Keratinocyte (primary cell): ENCODE data around the gene ETV4. TPM values are rescaled to one million over a fixed set of nuclear protein-coding genes. Genes with fewer than 3 reads are reported as not detected.

ENCODE experiments used
- DNase-seq: peaks from one replicate; pipeline ENCODE4 v3.0.0-alpha.2; 2011; ENCODE audit warnings: low read depth, missing footprints, low spot score
- FAIRE-seq: peaks from 2 replicates; lab custom pipeline; 2011; peaks lifted over from hg19 to GRCh38; lab: Jason Lieb, UNC
- H2AFZ ChIP-seq: 2 replicates; pipeline ENCODE4 v1.6.0; 2012; ENCODE audit warnings: low read length, control low read depth, inconsistent platforms; ENCODE audit not compliant: control insufficient read depth
- H3K27ac ChIP-seq: 2 replicates; pipeline ENCODE4 v1.5.1; 2011; ENCODE audit warnings: low read length; ENCODE audit not compliant: control insufficient read depth, insufficient read depth
- H3K27me3 ChIP-seq: 3 replicates; pipeline ENCODE4 v1.6.0; 2011; ENCODE audit warnings: low read length; ENCODE audit not compliant: control insufficient read depth, insufficient read depth; ENCODE audit errors: extremely low read depth
- H3K36me3 ChIP-seq, 2 experiments: 2 replicates in 1 of 2; 3 replicates in 1 of 2; pipeline ENCODE4 v1.5.1; 2011; ENCODE audit warnings: low read length in 2 of 2, mild to moderate bottlenecking in 1 of 2; ENCODE audit not compliant: control insufficient read depth in 2 of 2, insufficient read depth in 2 of 2; ENCODE audit errors: extremely low read depth in 1 of 2
- H3K4me1 ChIP-seq: 3 replicates; pipeline ENCODE4 v1.5.1; 2011; ENCODE audit warnings: low read length; ENCODE audit not compliant: control insufficient read depth, insufficient read depth; ENCODE audit errors: extremely low read depth
- H3K4me2 ChIP-seq: 3 replicates; pipeline ENCODE4 v1.6.0; 2011; ENCODE audit warnings: low read depth, low read length; ENCODE audit not compliant: control insufficient read depth, insufficient read depth; ENCODE audit errors: extremely low read depth
- H3K4me3 ChIP-seq, 3 experiments: fragments of 200-600 bp in 1 of 3; sonication (generic) in 1 of 3; 2 replicates in 2 of 3; 3 replicates in 1 of 3; pipeline ENCODE4 v1.5.1; 2011 to 2016; ENCODE audit warnings: low read length in 3 of 3, mild to moderate bottlenecking in 3 of 3, control low read depth in 2 of 3, inconsistent platforms in 1 of 3, low read depth in 1 of 3, mixed read lengths in 1 of 3, mixed run types in 1 of 3, moderate library complexity in 1 of 3; ENCODE audit not compliant: control insufficient read depth in 2 of 3, insufficient read depth in 2 of 3; ENCODE audit errors: extremely low read depth in 1 of 3
- H3K79me2 ChIP-seq: 2 replicates; pipeline ENCODE4 v1.6.0; 2012; ENCODE audit warnings: low read length; ENCODE audit not compliant: control insufficient read depth, insufficient read depth
- H3K9ac ChIP-seq: 3 replicates; pipeline ENCODE4 v1.6.0; 2011; ENCODE audit warnings: low read length; ENCODE audit not compliant: control insufficient read depth, insufficient read depth; ENCODE audit errors: extremely low read depth
- H3K9me1 ChIP-seq: 3 replicates; pipeline ENCODE4 v1.6.0; 2011; ENCODE audit warnings: low read length; ENCODE audit not compliant: control insufficient read depth, insufficient read depth; ENCODE audit errors: extremely low read depth
- H3K9me3 ChIP-seq: 2 replicates; pipeline ENCODE4 v1.5.1; 2012; ENCODE audit warnings: low read depth, low read length; ENCODE audit not compliant: control insufficient read depth
- H4K20me1 ChIP-seq: 3 replicates; pipeline ENCODE4 v1.6.0; 2011; ENCODE audit warnings: low read length; ENCODE audit not compliant: control insufficient read depth, insufficient read depth; ENCODE audit errors: extremely low read depth
- CTCF ChIP-seq, 3 experiments: IDR thresholded peaks in 1 of 3; conservative IDR thresholded peaks in 1 of 3; optimal IDR thresholded peaks in 1 of 3; 2 replicates in 2 of 3; 3 replicates in 1 of 3; pipeline versions ENCODE3 to v1.5.1; 2011; ENCODE audit warnings: low read length in 3 of 3, mild to moderate bottlenecking in 3 of 3, moderate library complexity in 2 of 3, control low read depth in 1 of 3, inconsistent platforms in 1 of 3; ENCODE audit not compliant: insufficient read depth in 2 of 3; ENCODE audit errors: extremely low read depth in 1 of 3
- EZH2 ChIP-seq: IDR thresholded peaks from one replicate; pipeline ENCODE4 v1.6.1; 2012; ENCODE audit warnings: inconsistent platforms, mild to moderate bottlenecking, low read length, moderate library complexity
- dilution Hi-C: fragments of 300-500 bp; cut with MboI; formaldehyde crosslinking; loops from one replicate; pipeline ENCODE4 v1.7.0; 2020; ENCODE audit warnings: low sequenced_read_pairs; ENCODE audit not compliant: extremely low pct_ligation_motif_present
- polyA plus RNA-seq, 5 experiments: library from polyadenylated mRNA; depleted of rRNA in 3 of 5; stranded (reverse) in 3 of 5; stranded (forward) in 1 of 5; unstranded in 1 of 5; fragments of >200 nt; gene quantifications; 1 replicate in 1 of 5; 2 replicates in 3 of 5; 3 replicates in 1 of 5; pipeline versions ENCODE4 v1.2.1 to v1.2.3, GENCODE V29; 2011 to 2012; ENCODE audit warnings: missing spikeins in 2 of 5, low read depth in 1 of 5, low replicate concordance in 1 of 5

Gene ETV4
- polyA plus RNA-seq, 1 donor (not counting 4 experiments of a cell fraction or from before 2014, with no cell fraction given): 33.6 TPM

DNA sequence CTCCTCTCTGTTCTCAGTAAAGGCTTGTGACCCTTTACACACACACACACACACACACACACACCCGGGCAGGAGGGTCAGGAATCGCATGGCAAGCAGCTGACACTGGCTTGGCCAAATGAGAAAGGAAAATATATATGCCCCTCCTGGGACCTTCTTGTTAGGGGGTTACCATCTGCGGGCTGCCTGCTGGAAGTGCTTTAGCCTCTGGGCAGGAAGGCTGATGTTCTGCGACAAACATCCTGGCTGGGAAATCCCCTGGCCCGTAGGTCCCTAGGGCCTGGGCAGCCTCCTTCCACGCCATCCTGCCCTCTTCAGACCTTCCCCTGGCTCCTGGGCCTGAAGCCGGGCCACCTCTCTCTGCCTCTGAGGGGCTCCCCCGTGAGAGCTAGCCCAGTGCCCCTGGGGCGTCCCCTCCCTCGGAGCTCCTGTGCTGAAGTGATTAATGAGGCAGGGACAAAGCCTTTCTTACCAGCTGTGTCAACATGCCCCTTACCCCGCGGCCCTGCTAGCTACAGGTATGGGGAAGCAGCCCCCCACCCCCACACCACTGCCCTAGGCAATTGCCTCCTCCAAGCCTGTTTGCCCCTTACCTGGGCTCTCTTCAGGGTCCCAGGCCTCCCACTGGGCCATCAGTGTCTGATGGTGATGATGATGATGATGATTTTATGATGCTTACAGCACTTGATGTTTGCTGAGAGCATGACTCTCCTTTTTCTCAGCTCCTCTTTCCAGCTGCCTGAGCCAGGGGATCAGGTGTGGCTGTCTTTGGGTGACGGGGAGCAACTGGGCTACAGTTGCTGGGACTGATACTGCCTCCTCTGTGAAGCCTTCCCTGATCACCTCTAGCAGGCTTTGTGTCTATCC is 32.8 kb upstream of the ETV4 start:
- Histone ChIP-seq H2AFZ (peak overlapping the region; percentile 60), H3K9me3 (no peaks in the 10 kb centered on the region), H3K27me3 (no peaks in the 10 kb centered on the region), H3K4me3 (peak overlapping the region in 1 of 3 experiments; percentile 12), H3K27ac (peak overlapping the region; percentile 74), H3K36me3 (no peaks in the 10 kb centered on the region), H3K4me1 (peaks cover 41% of the 10 kb centered on the region), H3K79me2 (no peaks in the 10 kb centered on the region), H3K4me2 (peak overlapping the region; percentile 59), H3K9ac (peak overlapping the region; percentile 73), H3K9me1 (no peaks in the 10 kb centered on the region), H4K20me1 (no peaks in the 10 kb centered on the region)
- TF ChIP-seq EZH2 (no peak), CTCF (optimal IDR thresholded peaks at IDR 0.05 in 1 of 3, IDR thresholded peaks at IDR 0.05 in 1 of 3, conservative IDR thresholded peaks at IDR 0.05 in 1 of 3; ENCODE audit: extremely low read depth in 1 of 3, insufficient read depth in 2 of 3, low read length in 3 of 3) (no peak)
- dilution Hi-C loops: no loop called here
- DNase-seq (peak; percentile 81), FAIRE-seq (no peak)

DNA sequence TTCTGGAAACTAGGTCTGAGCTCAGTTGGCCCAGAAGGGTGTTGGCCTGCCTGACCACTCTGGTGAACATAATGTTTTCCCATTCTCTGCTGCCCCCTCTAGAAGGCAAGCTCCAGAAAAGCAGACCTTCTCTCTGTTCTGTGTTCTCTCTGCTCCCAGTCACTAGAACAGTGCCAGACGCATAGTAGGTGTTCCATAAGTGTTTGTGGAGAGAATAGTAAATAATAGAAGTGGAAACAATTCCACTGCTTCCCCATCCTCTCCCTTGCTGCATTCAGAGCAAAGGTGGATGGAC is 32.2 kb upstream of the ETV4 start:
- H3K9me3 ChIP-seq: no peaks in the 10 kb centered on the region
- DNase-seq (no peak), FAIRE-seq (no peak)
- H3K4me2 ChIP-seq: peak overlapping the region; percentile 59
- dilution Hi-C loops: no loop called here
- H2AFZ ChIP-seq: no peak overlapping the region
- H3K27ac ChIP-seq: peak overlapping the region; percentile 74
- no peaks in the 10 kb centered on the region for H3K79me2 ChIP-seq
- no peaks in the 10 kb centered on the region for H4K20me1 ChIP-seq
- H3K36me3 ChIP-seq: no peaks in the 10 kb centered on the region
- peaks cover 41% of the 10 kb centered on the region for H3K4me1 ChIP-seq
- peak overlapping the region; percentile 73 for H3K9ac ChIP-seq
- no peak overlapping the region for H3K4me3 ChIP-seq
- no peaks in the 10 kb centered on the region for H3K27me3 ChIP-seq
- TF ChIP-seq CTCF (optimal IDR thresholded peaks at IDR 0.05 in 1 of 3, IDR thresholded peaks at IDR 0.05 in 1 of 3, conservative IDR thresholded peaks at IDR 0.05 in 1 of 3; ENCODE audit: extremely low read depth in 1 of 3, insufficient read depth in 2 of 3, low read length in 3 of 3) (no peak), EZH2 (no peak)
- H3K9me1 ChIP-seq: no peaks in the 10 kb centered on the region
